Ammon's horn (tissue), 1 donor: ENCODE results near the gene ZFAND2A.
"Not testable (repeated sequence)": the region's sequence is repeated elsewhere in the genome, so short reads cannot be mapped to it uniquely, and the experiment has no call there.

Source experiments
- DNase-seq: peaks from one replicate; pipeline ENCODE4 v3.0.0-alpha.2; 2016; ENCODE audit warnings: low spot score

Gene ZFAND2A

DNA sequence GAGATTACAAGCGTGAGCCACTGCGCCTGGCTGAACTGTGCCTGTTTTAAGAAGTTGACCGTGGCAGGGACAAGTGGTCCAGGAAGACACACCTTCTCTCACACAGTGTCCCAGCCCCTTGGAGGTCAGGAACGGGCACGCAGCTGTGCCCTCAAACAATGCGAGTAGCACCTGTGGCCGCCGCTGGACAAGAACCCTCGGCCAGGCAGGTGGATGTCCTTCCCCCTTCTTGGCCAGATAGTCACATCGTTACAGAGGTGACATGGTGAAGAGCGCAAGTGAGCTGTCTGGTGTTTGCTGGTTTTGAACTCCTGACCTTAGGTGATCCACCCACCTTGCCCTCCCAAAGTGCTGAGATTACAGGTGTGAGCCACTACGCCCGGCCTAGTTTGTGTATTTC is 8.8 kb downstream of the ZFAND2A start:
- no peak for DNase-seq

DNA sequence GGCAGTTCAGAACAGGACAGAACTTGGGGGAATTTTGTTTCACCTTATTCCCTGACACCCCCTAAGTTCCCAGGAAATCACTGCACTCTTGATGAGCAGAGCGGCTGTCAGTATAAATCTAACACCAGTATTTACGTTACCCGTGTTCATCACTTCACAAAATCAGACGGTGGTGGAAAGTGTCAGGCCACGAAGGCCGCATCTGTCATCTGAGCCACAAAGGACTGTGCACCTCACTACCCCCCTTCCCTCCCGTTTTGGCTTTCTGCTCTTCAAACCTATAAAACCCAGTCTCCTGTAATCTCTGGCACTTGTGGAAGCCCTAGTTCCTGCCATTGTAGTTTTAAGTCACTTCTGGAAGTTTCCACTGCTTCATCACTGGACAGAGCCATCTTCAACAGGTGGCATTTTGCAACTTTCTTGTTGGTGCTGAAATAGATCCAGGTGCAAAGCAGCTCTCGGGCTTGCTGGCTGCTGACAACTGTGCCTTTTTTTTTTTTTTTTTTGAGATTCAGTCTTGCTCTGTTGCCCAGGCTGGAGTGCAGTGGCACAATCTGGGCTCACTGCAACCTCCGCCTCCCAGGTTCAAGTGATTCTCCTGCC is 9.5 kb downstream of the ZFAND2A start:
- no peak for DNase-seq

DNA sequence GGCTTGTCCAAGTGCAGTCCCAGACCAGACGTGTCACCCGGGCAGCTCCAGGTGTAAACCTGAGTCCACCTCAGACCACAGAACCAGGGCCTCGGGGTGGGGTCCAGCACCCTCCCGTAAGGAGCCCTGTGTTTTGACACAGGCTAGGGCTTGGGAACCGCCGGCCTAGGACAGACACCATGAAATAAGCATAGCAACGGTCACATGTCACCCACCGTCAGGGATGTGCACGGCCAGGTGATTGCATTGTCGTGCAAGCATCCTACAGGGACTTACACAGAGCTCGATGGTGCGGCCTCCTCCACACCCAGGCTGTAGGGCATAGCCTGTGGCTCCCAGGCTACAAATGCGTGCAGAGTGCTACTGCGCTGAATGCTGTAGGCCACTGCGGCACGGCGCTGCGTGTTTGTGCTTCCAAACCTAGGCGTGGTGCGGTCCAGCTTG is 10.6 kb downstream of the ZFAND2A start:
- DNase-seq = no peak

DNA sequence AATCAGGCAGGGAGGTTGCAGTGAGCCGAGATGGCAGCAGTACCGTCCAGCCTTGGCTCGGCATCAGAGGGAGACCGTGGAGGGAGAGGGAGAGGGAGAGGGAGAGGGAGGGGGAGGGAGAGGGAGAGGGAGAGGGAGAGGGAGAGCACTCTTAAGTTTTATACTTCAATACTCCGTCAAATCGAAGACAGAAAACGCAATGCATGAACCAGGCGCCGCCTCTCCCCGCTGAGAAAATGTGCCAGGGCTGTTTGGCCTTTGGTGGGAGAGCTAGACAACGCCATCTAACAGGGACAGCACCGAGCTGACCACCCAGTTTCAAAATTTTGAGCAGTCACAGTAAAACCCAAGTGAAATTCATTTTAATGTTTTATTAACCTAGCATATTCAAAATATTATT is 12.1 kb downstream of the ZFAND2A start:
- not testable (repeated sequence) for DNase-seq

DNA sequence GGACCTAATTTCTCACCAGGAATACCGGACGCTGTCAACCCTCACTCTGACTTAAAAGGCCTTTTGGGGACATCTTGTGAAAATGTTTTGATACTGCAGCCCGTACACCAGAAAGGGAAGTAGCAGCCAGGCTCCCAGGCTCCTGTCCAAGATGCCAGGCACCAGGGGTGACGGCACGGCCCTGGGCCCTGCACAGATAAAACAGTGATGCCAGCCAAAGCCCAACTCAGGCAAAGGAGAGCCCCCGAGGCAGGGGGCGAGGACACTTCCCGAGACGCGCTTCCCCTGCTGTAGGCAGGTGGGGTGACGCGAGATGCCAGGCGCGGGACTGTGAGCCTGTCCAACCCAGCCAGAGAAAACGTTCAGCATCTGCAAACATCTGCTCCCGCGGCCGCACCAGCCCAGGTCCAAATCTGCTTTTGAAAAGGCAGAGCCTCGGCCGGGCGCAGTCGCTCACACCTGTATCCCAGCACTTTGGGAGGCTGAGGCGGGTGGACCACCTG is 15.7 kb downstream of the ZFAND2A start:
- DNase-seq = peak; percentile 69

DNA sequence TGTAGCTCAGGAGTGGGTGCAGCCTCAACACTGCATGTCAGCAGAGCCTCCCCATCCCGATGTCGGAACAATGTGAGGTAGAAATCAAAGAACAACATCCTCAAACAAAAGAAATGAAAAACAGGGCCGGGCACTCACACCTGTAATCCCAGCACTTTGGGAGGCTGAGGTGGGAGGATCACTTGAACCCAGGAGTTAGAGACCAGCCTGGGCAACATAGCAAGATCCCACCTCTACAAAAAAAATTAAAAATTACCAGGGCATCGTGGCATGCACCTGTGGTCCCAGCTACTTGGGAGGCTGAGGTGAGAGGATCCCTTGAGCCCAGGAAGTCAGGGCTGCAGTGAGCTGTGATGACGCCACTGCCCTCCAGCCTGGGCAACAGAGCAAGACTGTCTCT is 17.0 kb downstream of the ZFAND2A start:
- DNase-seq = not testable (repeated sequence)

DNA sequence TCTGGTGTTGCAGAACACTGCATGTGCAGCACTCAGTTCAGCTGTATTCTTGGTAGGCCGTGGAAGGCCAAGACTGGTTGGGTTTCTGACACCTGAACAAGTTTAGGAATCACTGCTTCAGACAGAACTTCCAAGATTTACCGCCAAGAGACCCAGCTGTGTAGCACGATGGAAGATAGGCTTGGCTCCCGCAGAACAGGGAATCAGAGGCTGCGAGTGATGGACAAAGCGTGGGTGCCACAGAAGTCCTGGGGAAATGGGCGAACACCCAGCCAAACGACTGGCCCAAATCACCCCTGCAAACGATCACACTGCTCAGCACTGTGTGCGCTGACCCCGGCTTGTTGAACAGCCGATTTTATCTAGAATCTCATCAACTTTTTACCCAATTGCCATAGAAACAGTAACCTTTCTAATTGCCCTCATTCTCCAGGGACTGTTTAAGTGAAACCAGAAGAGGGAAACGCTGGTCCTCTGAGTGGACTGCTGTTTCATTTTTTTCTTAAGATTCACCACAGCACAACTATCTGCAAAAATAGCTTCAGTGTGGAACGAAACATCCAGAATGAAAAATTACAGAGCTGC is 17.9 kb downstream of the ZFAND2A start:
- DNase-seq = no peak

DNA sequence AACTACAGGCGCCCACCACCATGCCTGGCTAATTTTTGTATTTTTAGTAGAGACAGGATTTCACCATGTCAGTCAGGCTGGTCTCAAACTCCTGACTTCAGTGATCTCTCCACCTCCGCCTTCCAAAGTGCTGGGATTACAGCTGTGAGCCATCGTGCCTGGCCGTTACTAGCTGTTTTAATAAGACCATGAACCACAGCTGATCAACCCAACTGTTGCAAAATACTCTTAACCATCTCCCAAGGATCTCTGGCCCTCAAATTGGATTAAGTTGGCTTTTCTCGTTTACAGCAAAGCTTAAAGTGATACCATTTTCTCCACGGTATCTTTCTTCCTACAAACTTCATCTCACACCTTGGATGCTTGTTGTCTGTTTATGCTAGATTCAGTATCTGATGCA is 18.3 kb downstream of the ZFAND2A start:
- no peak for DNase-seq

DNA sequence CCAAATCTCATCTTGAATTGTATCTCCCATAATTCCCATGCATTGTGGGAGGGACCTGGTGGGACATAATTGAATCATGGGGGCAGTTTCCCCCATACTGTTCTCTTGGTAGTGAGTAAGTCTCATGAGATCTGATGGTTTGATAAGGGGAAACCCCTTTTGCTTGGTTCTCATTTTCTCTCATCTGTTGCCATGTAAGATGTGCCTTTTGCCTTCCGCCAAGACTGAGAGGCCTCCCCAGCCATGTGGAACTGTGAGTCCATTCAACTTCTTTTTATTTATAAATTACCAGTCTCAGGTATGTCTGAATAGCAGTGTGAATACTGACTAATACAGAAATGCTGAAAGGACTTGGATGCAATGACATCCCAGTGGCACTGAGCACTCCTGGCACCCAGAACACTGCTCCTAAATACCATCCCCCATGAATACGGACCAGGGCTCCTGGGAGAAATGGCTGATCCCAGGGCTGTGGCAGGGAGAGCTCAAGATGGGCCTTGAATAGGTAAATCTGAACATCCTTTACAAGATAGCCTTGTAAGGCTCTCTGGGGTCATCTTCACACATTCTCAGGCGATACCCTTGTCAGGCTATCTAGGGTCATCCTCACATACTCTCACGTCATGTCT is 19.4 kb downstream of the ZFAND2A start:
- no peak for DNase-seq

DNA sequence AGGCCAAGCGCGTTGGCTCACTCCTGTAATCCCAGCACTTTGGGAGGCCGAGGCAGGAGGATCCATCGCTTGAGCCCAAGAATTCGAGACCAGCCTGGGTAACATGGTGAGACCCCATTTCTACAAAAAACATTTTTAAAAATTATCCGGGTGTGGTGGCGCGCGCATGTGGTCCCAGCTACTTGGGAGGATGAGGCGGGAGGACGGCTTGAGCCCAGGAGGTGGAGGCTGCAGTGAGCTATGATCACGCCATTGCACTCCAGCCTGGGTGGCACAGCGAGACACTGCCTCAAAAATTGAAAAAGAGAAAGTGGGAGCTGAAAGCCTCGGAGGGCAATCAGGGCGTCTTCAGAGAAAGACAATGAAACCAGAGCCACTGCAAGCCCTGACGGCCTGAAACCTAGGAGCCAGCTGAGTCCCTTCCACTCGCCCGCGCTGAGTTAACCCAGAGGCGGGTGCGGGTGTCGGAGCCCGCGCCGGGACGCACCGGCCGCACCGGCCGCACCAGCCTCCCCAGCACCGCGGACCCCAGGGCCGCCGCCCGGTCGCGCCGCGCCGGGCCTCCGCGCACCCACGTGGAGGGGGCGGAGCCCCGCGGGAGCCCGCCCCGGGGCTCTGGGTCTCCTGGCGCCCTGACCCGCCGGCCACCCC is 22.4 kb downstream of the ZFAND2A start:
- DNase-seq = no peak

DNA sequence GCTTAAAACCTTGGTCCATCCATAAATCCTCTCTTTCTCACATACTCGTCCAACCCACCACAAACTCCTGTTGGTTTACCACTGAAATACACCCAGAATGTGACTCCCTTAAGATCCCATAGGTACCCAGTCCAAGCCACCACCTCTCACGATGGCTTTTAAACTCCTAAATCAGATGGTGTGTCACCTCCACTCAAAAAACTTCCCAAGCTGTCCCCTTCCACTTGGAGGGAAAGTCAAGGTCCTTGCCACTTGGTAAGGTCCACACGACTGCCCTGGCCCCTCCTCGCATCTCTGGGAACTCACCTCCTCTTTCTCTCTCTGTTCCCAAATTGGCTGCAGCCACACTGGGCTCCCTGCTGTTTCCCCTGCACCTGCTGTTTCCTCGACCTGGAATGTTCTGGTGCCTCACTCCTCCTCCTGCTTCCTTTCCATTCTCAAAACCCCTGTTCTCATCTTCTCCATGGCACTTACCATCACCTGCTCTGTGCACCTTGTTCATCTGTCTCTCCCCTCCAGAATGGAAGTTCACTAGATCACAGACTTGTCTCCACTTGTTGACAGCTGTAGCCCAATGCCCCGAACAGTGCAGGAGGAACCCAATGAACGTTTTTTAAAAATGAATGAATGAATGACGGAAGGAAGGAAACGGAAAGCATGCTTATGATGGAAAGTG is 23.0 kb downstream of the ZFAND2A start:
- no peak for DNase-seq

DNA sequence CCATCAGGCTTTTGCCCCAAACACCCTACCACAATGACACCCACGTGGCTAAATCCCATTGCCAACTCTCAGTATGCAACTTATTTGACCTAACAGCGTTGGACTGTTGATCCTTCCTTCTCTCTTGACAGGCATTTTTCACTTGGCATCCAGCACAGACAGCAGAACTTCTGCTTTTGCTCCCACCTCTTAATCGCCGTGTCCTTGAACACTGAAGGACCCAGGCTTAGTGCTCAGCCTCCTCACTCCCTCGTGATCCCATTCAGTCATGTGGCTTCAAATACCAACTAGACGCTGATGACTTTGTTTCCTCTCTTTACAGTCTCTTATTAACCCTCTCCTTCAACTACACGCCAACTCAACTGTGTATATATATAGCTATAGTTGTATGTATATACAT is 25.0 kb downstream of the ZFAND2A start:
- DNase-seq = no peak

DNA sequence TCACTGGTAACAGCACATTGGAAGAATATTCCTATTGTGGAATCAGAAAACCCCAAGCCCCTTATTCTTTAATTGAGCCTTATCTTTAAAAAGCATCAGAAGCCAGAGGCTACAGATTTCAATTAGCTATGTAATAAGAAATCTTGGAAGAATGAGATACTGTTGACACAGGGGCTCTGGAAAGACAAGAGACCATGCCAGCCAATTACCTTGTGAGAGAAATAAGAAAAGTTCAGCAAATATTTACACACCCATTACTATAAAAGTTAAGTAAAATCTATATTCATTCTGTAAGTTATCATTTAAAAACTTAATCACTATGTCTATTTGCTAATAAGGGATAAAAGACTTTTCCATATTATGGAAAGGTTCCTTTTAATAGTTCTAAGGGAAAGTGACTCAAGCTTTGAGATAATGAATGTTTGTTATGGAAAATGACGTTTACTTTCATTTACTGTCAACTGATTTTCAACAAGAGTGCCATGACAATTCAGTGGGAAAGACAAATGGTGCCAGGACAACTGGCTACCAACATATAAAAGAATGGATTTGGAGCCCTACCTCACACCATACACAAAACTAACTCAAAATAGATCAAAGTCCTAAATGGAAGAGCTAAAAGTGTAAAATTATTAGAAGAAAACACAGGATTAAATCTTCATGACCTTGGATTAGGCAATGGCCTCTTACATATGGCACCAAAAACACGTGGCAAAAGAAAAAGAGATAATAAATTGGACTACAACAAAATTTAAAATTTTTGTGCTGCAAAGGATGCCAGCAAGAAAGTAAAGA is 28.3 kb downstream of the ZFAND2A start:
- DNase-seq = no peak

DNA sequence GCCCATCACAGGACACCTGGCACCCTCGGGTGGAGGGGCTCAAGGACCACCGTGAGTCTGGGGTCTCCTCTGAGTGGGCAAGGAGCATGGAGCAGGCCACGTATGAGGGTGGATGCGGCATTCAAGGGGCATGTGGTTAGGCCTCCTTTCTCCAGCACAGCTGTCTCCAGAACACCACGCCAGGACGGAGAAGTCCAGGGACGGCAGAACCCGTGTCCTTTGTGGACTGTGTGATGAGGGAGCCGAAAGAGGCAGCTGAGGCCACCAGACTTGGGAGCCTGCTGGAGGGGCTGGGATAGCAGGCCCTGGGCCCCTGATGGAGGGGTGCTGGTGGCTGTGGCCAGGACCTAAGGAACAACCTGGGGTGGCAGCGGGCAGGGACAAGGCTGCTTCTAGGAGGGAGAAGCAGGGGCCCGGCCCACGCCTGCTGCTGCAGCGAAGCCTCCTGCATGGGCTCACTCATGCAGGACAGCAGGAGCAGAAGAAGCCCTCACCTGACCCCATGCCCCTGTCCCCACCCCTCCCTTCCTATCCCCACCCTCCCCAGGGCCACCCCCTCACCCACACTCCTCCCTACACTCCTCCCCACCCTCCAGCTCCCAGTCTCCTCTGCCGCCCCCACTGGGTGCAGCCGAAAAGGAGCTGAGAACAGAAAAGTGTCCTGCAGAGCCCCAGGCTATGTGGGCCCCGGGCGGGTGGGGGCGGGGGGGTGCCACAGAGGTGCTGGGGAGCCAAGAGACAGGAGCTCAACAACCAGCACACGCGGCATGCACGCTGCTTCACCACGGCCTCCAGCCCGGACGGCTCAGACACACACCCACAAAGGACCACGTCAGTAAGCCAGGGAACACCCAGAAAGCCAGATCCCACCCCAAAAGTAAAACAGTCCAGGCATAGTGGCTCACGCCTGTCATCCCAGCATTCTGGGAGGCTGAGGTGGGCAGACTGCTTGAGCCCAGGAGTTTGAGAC is 29.7 kb downstream of the ZFAND2A start:
- DNase-seq = no peak

DNA sequence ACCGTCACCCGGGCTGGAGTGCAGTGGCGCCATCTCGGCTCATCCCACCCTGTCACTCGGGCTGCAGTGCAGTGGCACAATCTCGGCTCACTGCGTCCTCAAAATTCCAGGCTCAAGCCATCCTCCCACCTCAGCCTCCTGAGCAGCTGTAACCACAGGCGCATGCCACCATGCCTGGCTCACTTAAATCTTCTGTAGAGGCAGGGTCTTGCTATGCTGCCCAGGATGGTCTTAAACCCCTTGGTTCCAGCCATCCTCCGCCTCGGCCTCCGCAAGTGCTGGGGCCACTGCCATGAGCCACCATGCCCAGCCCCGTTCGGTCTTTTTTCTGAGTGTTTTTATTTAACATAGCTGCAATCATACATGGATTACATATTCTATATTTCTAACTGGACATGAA is 30.6 kb downstream of the ZFAND2A start:
- no peak for DNase-seq

DNA sequence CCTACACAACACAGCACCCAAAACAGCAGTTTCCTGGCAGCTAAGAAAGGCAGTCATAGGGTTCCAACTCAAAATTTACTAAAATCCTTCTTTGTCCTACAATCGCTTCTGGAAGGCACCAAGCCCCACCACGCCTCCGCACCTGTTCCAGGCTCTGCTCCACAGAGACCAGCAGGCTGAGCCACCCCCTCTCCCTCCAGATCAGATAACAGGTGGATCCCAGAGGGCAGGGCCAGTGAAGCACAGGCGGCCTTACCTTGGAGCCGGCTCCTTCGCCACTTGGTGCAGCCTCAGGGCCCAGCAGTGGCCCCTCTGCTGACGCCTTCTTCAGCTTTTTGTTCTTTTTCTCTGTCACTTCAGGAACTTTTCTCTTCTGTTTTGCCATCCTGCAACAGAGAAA is 33.0 kb downstream of the ZFAND2A start:
- no peak for DNase-seq

DNA sequence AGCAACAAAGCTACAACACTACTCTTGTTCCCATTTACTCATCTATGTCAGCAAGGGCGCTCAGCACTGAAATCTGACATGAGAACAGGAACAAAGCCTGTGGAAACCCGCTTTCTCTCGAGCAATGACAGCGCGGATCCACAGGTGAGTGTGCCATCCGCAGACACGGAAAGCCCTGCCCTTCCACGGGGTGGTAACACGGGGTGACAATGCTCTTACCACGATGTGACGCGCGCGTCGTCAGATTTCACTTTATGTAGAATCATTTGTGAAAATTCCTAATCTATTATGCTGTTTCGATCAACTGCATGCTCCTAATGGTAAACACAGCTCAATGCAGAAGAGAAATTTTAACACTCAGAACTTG is 34.4 kb downstream of the ZFAND2A start:
- no peak for DNase-seq

DNA sequence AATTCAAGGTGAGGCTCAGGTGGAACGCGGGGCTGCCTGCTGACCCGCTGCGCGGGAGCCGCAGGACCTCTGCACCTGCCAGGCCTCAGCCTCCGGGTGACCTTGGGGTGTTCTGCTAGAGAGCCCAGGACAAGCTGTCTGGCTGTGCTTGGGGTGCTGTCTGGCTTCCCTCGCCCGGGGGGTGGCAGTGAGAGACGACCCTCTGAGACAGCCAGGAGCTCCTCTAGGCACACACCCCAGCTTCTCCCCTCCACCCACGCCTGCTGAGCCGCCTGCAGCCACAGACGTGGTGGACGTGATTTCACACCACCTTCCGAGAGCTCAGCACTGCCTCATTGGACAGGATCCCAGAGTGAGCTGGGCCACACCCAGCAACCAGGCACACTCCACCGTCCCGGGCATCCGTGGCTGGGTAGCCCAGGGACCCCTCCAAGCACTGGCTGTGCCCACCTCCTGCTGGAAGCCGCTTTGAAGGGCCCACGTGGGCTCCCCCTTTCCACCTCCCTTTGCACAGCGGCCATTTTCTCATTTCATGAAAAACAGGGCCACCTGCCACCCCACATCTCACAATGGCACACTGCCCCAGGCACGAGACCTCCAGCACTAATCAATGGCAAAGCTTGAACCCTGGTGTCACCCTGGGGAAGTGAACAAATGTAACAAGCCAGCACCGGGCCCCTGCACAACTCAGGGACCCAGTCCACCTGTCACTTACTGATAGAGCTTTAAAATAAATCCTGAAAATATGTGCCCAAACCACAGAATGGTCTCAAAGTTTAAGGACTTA is 35.0 kb downstream of the ZFAND2A start:
- DNase-seq = no peak

DNA sequence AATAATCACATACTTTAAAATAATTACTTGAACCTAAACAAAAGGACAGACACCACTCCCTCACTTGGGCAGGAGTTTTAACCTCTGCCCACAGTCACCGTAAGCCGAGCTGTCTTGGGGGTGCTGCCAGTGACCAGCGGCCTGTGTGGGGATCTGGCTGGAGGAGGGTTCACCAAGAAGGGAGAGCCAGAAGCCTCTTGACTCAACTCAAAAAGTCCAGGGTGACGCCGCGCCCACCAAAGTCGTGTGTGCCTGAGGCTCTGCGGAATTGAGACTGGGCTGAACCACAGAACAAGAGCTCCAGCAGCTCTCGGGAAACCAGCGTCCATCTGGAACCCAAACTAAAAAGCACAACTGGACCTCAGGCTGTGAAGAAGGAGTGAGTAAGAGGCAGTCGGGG is 35.8 kb downstream of the ZFAND2A start:
- no peak for DNase-seq

DNA sequence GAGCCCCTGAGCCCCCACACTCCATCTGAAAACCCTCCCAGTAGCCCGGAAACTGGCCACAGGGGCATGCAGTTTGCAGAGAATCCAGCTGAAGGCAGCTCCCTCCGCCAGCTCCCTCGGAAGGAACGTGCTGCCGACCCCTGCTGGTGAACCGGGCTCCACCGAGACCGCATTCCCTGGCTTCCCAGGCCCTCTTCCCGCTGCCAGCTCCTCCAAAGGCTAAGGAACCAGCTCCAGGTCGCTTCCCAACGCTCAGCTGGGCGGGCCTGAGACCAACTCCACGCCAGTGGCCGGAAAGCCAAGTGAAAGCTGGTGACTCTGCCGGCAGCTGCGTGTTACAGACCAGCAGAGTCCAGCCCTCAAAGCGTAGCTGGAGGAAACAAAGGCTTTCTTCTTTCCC is 36.3 kb downstream of the ZFAND2A start:
- DNase-seq = peak; percentile 84
